ENCODE measurements around the gene MCTP1.

DNA sequence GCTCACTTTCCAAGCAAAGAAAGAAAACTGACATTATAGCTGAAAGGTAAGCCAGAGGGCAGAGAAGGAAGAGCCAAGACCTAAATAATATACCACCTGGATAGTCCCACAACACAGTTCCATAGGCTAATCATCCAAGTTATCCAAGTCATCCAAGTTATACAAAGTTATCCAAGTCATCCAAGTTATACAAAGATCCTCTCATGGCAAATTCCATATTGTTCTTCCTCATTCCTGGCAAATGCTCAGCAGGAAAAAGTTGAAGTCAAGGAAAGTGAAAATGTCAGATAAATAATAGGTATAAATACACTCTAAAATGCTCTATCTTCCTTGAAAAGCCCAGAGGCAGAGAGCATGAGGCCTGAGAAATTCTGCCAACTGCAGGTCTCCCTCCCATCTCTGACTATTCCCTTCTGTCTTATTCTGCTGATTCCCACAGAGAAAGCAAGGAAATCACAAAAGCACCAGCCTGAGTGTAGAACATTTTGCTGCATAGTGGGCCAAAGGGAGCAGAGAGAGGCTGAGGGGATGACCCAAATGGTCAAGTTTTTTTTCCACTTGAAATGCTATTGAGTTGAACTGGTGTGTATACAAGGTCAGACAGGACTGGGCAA lies 12.5 kb downstream of the MCTP1 start:
- TF ChIP-seq, protein P1, sequence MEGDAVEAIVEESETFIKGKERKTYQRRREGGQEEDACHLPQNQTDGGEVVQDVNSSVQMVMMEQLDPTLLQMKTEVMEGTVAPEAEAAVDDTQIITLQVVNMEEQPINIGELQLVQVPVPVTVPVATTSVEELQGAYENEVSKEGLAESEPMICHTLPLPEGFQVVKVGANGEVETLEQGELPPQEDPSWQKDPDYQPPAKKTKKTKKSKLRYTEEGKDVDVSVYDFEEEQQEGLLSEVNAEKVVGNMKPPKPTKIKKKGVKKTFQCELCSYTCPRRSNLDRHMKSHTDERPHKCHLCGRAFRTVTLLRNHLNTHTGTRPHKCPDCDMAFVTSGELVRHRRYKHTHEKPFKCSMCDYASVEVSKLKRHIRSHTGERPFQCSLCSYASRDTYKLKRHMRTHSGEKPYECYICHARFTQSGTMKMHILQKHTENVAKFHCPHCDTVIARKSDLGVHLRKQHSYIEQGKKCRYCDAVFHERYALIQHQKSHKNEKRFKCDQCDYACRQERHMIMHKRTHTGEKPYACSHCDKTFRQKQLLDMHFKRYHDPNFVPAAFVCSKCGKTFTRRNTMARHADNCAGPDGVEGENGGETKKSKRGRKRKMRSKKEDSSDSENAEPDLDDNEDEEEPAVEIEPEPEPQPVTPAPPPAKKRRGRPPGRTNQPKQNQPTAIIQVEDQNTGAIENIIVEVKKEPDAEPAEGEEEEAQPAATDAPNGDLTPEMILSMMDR (IDR thresholded peaks at IDR 0.05; ENCODE audit: low read depth, low read length), result no peak
- no peak for TF ChIP-seq EZH2phosphoT487 (IDR thresholded peaks at IDR 0.05; ENCODE audit: low read depth)

Measured in OCI-LY3 (cell line).